Forelimb muscle (tissue), 1 donor: ENCODE data around the gene MBTPS1. TPM values are rescaled to one million over a fixed set of nuclear protein-coding genes. Genes with fewer than 3 reads are reported as not detected.

Experiments
- DNase-seq: peaks from one replicate; pipeline ENCODE4 v3.0.0-alpha.2; 2013; ENCODE audit warnings: low read depth
- polyA plus RNA-seq: library from polyadenylated mRNA; unstranded; fragments of 120-200 nt; gene quantifications from one replicate; pipeline ENCODE4 v1.2.1, GENCODE V29; 2013; ENCODE audit not compliant: insufficient read length

Gene MBTPS1
- polyA plus RNA-seq, 1 donor, result 61.1 TPM

DNA sequence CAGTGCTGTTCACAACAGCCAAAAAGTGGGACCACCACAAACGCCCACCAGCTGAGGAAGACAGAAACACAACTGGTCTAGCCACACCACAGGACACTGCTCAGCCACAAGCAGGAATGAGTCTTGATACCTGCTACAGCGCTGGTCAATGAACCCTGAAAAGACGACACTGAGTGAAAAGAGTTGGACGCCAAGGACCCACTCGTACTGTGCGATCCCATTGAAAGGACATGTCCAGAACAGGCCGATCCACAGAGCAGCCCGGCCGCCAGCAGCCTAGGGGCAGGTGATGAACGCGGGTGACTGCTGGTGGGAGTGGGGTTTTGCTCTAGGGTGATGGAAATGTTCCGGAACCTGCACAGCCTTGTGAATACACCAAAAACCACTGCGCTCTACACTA lies 63.5 kb downstream of the MBTPS1 start:
- DNase-seq, result no peak

DNA sequence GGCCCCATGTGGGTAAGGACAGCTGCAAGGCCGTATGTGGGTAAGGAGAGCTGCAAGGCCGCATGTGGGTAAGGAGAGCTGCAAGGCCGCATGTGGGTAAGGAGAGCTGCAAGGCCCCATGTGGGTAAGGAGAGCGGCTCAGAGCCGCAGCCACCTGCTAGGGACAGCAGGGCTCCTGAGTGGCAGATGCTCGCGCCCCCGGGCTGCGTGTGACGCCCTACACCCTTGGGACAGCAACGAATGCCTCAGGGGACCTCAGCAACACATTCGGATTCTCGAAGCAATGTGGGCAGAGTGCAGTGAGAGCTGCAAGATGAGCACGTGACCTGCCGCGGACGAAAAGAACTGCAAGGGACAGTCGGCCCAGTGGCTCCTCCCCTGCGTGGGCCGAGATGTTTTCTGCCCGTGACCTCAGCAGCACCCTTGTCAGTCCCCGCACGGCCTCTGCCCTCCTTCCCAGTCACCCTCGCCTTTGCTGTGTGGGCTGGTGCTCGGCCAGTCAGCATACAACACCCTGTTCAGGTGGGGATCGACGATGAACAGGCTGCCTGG lies 64.6 kb downstream of the MBTPS1 start:
- DNase-seq, result no peak

DNA sequence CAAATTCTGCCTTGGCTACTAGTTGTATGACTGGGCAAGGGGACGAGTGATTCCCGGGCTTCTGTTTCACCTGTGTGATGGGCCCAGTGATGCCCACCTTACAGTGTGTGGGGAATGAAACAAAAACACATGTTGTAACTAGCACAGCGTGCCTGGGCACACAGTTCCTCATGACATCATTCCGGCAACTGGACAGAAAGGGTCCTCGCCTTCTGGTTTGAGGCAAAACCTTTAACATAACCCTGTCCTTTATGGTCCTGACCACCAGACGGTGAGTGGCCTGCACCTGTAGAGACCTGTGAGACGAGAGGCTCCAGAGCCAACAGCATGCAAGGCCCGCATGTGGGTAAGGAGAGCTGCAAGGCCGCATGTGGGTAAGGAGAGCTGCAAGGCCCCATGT lies 66.4 kb downstream of the MBTPS1 start:
- no peak for DNase-seq

DNA sequence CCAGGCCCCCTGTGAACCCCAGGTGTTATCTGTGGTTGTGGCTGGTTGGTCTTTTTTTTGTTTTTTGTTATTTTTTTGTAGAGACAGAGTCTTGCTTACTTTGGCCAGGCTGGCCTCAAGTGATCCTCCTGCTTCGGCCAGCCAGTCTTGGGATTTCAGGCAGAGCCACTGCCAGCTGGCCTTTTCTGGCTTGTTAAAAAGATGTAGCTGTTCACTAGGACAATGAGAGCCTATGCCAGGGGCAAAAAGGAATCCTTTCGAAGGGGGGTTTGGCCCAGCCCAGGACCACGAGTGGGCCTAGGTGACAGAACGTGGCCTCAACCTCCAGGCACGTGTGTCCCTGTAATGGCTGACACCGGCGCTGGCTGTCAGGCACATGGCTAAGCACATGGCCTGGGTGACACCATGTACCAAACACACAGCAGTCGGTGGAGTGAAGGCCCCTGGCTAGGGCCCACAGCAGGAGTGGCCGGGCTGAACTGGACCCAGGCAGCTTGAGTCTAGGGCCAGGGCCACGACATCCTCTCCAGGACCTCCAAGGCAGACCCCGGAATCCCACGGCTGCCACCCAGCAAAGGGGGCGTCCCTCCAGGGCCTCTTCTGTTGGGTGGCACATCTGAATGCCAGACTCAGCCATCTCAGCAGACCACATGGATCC lies 67.2 kb downstream of the MBTPS1 start:
- DNase-seq, result no peak

DNA sequence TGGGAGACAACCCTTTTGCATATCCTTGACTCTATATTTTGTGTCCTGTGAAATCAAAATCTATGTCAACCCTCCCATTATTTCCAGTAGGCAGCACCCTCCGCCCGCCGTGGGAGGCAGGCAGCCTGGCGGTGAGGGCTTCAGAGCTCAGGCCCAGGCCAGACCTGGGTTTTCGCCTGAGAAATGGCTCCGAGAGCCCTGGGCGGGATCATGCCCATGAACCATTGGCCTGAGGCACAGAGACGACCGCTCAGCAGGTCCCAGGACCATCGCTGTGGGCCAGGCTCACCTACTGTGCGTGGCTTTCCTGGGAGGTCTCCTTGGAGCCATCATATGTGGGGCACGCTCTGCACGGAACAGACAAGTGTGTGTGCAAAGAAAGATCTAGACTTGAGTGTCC lies 67.9 kb downstream of the MBTPS1 start:
- DNase-seq, result no peak

DNA sequence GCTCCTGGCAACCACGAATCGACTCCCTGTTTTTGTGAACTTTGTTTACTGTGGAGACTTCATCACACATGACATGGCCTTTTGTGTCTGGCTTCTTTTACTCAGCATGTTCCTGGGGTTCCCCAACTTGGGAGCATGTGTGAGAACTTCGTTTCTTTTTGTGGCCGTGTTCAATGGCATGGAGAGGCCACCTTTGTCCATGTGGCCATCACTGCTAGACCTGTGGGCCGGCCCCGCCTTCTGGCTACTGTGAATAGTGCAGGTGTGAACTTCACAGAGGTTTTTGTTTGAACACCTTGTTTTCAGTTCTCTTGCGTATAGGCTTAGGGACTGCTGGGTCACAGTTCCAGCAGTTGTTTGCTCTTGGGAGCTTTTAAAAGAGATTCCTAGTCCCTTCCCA lies 68.5 kb downstream of the MBTPS1 start:
- no peak for DNase-seq

DNA sequence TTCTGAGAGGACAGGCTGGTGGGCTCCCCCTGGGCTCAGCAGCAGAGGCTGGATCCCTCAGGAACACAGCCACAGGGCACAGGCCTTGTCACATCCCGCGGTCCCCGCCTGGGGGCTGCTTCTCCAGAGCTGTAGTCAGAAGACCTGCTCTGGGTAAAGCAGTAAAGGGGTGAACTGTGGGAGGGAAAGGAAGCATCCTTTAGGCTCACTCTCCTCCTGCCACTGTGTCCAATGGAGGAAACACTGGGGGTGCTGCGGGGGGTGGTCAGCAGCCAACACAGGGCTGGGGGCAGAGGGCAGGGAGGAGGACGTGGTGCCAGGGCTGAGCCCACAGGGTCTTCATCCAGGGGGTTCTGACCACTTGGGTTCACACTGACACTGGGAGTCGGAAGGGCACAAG lies 69.1 kb downstream of the MBTPS1 start:
- no peak for DNase-seq

DNA sequence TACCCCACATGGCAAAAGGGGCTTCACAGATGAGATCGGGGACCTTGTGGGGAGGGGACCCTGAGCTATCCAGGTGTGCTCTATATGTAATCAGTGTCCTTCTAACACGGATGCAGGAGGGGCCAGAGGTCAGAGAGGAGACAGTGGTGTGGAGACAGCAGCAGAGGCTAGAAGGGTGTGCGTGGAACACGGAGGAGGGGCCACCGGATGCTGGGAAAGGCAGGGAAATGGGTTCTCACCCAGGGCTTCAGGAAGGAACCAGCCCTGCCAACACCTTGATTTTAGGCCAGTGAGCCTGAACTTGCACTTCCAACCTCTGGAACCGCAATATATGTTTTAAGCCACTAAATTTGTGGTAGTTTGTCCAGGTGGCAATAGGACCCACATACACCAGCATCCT lies 69.5 kb downstream of the MBTPS1 start:
- DNase-seq, result no peak

DNA sequence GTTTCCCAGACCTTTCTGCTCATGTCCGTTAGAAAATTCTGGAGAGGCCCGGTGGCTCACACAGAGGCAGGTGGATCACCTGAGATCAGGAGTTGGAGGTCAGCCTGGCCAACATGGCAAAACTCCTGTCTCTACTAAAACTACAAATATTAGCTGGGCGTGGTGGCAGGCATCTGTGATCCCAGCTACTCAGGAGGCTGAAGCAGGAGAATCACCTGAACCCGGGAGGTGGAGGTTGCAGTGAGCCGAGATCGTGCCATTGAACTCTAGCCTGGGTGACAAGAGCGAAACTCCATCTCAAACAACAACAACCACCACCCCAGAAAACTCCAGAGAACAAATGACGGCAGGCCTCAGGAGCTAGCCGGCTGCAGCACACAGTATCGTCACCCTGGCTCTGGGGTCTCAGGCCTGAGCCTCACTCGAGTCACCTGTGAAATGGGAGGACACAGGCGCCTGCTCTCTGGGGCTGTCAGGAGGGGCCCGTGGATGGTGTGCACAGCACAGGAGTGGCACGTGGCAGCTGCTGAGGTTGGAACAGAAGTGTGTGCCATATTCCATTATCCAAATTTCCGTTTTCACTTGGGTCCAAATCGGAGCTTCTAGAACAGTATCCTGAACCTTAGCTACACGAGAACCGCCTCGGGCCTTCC lies 70.8 kb downstream of the MBTPS1 start:
- DNase-seq, result no peak

DNA sequence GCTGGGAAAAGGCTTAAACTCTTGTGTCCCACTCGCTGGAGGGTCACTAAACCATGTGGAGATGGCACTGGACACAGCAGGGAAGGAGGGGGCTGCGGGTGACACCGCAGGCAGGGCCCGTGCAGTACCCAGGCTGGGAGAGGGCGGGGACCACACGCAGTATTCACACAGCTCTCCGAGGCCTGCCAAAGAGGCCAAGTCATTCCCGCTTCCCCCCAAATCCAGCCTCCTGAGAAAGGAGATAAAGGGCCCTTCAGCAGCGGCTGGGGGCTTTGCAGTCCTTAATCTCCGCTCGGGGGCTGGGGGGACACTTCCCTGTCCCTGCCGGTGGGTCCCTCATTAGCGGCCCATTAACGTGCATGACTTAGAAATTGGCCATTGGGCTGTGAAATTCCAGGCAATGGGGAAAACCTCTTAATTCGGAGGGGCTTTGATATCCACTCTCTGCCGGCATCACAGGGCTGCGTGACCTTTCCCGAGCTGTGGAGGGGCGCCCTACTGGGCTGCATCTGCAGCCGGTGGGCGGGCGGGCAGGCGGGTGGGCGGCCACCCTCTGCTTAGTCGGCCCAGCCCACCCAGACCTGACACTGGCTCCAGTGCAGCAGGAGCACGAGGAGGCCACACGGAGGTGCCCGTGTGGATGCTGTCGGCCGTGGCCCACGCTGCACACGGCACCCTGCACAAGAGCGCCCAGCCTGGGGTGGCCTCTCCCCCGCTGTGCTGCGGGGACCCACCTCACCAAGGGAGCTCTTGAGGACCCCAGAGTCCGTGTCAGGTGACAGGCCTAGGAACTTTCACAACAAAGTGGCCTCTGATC lies 71.5 kb downstream of the MBTPS1 start:
- no peak for DNase-seq

DNA sequence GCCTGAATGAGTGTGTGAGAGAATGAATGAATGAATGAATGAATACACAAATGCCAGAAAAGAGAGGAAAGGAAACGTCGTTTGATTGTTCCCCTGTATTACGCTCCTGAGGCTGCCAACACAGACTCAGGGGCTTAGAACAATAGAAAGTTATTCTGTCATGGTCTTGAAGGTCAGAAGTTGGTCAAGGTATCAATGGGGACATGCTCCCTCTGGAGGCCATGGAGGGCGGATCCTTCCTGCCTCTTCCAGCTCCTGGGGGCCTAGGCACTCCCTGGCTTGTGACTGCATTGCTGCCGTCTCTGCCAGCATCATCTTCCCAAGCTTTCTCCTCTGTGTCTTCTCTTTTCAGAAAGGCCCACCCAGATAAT lies 72.6 kb downstream of the MBTPS1 start:
- no peak for DNase-seq

DNA sequence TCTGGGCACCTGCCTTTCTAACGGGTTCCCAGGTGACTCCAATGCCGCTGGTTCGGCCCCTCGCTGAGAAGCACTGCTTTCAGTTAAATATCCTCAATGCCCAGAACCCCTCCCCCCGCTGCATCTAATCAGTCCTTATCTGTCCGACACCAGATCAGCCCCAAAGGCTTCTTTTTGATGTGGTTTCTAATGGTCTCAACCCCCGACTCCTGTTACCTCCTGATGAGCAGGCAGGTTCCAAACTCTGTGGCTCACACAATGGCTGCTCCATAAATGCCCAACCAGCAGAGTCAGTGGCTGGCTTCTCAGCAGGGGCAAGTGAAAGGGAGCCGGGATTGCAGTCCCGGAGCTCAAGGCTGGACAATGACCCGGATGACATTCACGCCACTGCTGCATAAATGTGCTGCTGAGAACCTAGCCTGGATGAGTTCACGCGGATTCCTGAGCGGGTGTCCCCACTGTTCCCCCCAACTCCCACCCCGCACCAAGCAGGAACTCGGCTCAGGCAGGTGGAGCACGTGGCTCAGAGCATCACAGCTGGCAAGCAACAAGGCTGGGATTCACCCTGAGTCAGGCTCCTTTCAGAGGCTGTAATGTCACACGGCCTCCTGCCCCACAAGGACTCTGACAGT lies 73.1 kb downstream of the MBTPS1 start:
- no peak for DNase-seq

DNA sequence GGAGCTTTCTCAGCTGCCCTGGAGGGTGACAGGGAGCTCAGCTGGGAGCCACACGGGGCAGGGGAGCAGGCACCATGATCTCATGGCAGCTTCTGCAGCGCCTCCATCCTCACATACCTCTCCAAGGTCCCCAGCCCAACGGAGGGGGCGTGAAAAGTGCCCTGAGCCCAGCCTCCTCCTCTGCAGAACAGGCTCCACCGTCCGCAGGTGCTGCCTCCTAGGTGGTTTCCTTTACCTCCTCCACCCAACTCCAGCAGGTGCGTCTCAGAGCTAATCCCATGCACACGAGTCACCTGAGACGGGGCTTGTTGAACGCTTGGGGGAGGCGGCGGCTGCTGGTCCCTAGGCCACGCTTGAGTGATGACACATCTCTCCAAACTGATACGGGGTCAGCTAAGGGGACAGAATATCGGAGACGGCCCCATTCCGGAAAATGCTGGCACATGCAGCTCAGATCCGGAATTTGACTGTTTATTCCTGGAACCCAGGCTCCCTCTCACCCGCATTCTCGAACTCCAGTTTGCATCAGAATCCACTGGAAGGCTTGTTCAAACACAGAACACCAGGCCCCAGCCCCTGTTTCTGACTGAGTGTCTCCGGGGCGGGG lies 73.8 kb downstream of the MBTPS1 start:
- no peak for DNase-seq

DNA sequence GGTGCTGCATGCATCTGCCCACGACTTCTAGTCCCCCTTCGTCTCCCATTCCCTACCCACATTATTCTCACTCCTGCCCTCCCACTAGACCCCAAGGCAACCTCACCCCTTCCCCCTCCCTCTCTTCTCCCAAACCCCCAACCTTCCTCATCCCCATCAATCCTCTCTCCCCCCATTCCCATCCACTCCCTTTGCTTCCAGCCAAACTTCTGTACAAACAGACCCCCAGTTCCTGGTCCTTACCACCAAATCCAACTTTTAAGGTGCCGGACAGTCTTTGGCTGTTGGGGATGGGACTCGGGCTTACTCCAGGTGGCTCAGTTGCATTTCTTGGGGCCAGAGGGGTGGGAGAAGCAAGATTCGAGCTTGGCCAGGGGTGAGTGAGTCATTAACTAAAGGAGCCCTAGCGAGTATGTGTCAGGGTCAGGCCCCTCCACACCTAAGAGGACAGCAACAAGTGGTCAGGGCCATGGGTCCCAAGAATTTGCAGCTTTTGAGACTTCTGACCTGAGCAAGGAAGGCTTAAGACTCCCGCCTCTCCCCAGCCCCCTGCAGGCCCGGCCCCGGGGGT lies 74.3 kb downstream of the MBTPS1 start, which contains the start of gene SLC38A8:
SLC38A8 (minus strand) TSS at position 488 of the 571 bp plus-strand sequence. CDS start 638 bp downstream, outside the sequence.
- no peak for DNase-seq

DNA sequence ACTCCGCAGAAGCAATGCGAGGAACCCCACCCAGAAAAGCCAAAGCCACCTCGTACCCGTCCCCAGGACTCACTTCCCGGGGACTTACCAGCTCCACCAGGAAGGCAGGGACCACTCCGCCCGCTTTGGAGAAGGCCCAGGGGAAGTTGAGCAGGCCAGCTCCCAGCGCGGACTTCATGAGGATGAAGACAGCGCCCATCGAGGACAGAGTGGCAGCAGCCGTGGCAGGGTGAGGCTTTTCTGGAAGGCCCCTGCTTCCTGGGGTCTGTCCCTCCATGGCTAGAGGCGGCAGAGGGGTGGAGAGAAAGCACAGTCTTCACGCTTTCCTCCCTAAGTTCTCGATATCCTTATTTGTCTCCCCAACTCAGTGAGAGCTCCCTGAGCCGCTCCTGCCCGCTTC lies 74.9 kb downstream of the MBTPS1 start:
- no peak for DNase-seq

DNA sequence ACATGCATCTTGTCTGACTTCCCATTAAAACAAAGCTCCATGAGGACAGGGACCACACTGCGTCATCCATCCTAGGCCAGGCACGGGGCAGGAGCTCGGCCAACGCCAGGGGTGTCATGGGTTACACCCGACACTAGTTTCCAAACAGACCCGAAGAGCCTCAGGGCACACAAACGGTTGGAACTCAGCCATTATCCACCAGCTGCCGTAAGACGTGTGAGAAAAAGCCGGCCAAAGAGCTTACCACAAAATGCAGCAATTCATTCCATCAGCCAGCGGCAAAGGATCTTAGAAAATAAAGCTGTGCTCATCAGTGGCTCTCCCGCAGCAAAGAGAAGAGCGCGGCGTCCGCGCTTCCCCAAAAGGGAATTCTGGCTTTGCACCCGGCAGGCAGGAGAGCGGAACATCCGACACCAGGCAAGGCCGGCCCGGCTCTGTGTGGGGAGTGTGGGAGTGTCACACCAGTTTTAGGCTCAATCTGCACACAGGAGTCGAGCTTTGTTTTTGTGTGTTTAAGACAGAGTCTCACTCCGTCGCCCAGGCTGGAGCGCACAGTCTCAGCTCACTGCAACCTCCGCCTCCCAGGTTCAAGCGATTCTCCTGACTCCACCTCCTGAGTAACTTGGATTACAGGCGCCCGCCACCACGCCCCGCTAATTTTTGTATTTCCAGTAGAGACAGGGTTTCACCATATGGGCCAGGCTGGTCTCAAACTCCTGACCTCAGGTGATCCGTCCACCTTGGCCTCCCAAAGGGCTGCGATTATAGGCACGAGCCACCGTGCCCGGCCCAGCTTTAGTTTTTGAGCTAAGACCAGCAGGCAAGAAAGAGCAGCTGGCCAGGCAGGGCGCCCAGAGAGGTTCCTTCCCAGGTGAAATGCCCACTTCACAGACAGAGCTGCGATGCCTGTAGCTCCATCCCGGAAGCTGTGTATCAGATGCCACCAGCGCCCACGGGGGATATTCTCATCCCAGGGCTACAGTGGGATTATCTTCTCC lies 75.6 kb downstream of the MBTPS1 start:
- no peak for DNase-seq

DNA sequence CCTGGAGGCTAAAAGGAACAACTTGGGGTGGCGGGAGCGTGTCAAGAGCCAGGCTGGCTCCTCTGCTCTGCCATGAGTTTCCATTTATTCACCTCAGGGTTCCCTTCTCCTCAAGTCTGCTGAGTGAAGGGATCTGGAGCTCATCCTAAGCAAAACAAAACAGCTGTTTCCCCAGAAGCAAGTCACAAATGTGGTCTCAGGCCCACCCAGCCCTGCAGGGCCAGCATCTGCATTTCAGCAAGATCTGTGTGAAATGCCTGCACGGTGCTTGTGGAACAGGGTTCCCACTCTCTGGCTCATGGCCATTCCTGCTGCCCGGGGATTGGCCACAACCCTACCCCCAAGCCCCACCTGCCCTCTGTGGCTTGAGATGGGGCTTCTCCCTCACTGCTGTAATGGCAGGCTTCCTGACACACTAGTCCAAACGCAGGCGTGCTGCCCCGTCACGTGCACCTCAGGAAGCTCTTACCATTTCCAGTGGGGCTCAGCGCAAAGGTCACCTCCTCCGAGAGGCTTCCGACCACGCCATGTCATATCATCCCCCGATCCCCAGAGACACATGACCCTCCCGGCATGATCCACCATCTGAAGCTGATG lies 76.4 kb downstream of the MBTPS1 start:
- DNase-seq, result no peak

DNA sequence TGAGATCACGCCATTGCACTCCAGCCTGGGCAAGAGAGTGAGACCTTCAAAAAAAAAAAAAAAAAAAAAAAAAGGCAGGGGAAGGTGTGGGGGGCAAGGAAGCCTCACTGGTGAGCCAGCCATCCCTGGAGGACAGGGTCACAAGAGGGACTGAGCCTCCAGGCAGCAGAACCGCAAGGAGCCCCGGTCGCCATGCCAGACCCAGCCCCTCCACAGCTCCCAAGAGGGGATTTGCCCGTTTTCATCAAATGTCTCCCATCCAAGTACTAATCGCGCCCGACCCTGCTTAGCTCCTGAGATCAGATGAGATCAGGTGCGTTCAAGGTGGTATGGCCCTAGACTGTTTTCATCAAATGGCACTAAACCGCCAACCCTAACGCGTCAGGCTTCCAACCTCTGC lies 77.0 kb downstream of the MBTPS1 start:
- no peak for DNase-seq

DNA sequence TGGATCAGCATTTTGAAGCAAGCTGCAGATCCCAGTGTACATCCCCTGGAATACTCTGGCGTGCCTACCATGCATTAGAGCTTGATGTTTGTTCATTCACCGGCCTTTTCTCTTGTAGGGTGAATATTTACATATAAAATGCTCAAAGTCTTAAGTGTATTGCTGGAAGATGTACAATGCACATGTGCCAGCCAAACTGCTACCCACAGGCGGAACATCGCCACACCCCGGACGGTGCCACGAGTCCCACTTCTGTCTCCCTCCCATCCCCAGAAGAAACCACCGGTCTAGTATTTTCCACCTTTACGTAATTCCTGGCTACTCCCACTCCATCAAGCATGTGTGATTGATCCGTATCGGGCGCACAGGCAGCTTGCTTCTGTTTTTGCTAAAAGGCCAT lies 78.3 kb downstream of the MBTPS1 start:
- DNase-seq, result no peak

DNA sequence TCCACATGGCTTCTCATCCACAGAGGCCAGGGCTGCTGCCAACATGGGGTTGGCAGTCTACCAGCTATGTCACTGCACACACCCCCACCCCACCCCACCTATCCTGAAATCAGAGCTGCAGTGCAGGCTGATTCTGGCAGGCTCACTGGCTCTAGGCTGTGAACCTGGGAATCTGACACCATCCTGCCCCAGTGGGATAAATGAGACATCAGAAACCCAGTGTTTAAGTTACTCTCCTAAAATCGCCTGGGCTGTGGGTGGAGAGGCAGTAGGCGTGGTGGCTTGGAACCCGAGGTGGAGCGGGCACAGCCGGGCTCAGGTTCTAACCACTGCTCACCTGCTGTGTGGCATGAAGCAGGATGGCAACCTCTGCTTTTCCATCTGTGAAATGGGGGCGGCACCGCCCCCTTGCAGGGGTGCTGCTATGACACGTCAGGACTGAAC lies 79.7 kb downstream of the MBTPS1 start:
- DNase-seq, result no peak
